ENCODE data around the gene PM20D2.
"Not testable (repeated sequence)": the region's sequence is repeated elsewhere in the genome, so short reads cannot be mapped to it uniquely, and the experiment has no call there.

Gene PM20D2

GRCh38 chr6:89145956-89146717, at the start of gene PM20D2:
Gene PM20D2, plus strand, starts transcription at chr6:89146055. Its CDS starts 90 bp downstream, at chr6:89146145.
- peak; percentile 49 to 55 for DNase-seq (ENCODE audit: low read depth in 2 of 2)

- no peak for DNase-seq (ENCODE audit: low read depth in 2 of 2)
Measured at GRCh38 chr6:89098461-89098860, 47.4 kb upstream of the PM20D2 start.

- DNase-seq (ENCODE audit: low read depth in 2 of 2) = no peak
Measured at GRCh38 chr6:89100114-89100513, 45.7 kb upstream of the PM20D2 start.

GRCh38 chr6:89110284-89110683, 35.6 kb upstream of the PM20D2 start:
- no peak for DNase-seq (ENCODE audit: low read depth in 2 of 2)

GRCh38 chr6:89111933-89112332, 33.9 kb upstream of the PM20D2 start:
- DNase-seq (ENCODE audit: low read depth in 2 of 2) = no peak

GRCh38 chr6:89116702-89117101, 29.2 kb upstream of the PM20D2 start:
- DNase-seq (ENCODE audit: low read depth in 2 of 2) = no peak

GRCh38 chr6:89117211-89118108, 28.4 kb upstream of the PM20D2 start, which contains the start of gene SRSF12:
Gene SRSF12, minus strand, starts transcription at chr6:89118071. Its CDS starts 184 bp downstream, at chr6:89117887.
- DNase-seq (ENCODE audit: low read depth in 2 of 2) = peak in 1 of 2 donors; percentile 18

- no peak for DNase-seq (ENCODE audit: low read depth in 2 of 2)
Measured at GRCh38 chr6:89118931-89119330, 26.9 kb upstream of the PM20D2 start.

- no peak for DNase-seq (ENCODE audit: low read depth in 2 of 2)
Measured at GRCh38 chr6:89120371-89120770, 25.5 kb upstream of the PM20D2 start.

- no peak for DNase-seq (ENCODE audit: low read depth in 2 of 2)
Measured at GRCh38 chr6:89121934-89122333, 23.9 kb upstream of the PM20D2 start.

GRCh38 chr6:89122625-89123024, 23.2 kb upstream of the PM20D2 start:
- DNase-seq (ENCODE audit: low read depth in 2 of 2) = no peak

- not testable (repeated sequence) for DNase-seq (ENCODE audit: low read depth in 2 of 2)
Measured at GRCh38 chr6:89128256-89128671, 17.6 kb upstream of the PM20D2 start.

GRCh38 chr6:89131599-89131998, 14.3 kb upstream of the PM20D2 start:
- no peak for DNase-seq (ENCODE audit: low read depth in 2 of 2)

GRCh38 chr6:89132057-89132456, 13.8 kb upstream of the PM20D2 start:
- DNase-seq (ENCODE audit: low read depth in 2 of 2) = no peak

- no peak for DNase-seq (ENCODE audit: low read depth in 2 of 2)
Measured at GRCh38 chr6:89133981-89134380, 11.9 kb upstream of the PM20D2 start.

GRCh38 chr6:89134723-89135122, 11.1 kb upstream of the PM20D2 start:
- DNase-seq (ENCODE audit: low read depth in 2 of 2) = no peak

GRCh38 chr6:89138173-89138572, 7.7 kb upstream of the PM20D2 start:
- DNase-seq (ENCODE audit: low read depth in 2 of 2) = no peak

- no peak for DNase-seq (ENCODE audit: low read depth in 2 of 2)
Measured at GRCh38 chr6:89139509-89140346, 6.1 kb upstream of the PM20D2 start.

GRCh38 chr6:89140347-89141156, 5.3 kb upstream of the PM20D2 start:
- DNase-seq (ENCODE audit: low read depth in 2 of 2) = no peak

- DNase-seq (ENCODE audit: low read depth in 2 of 2) = no peak
Measured at GRCh38 chr6:89144354-89144906, 1.4 kb upstream of the PM20D2 start.

All from stimulated activated CD8-positive, alpha-beta memory T cell treated with anti-CD3 and anti-CD28 coated beads, Interleukin-15, amount 100 ng/mL, for 4 hours (primary cell).